GM10847 (cell line): Measurements from ENCODE around the gene MORC1.

Experiments used
- POLR2A ChIP-seq: IDR thresholded peaks from 2 replicates; pipeline ENCODE4 v1.6.1; 2011; ENCODE audit not compliant: insufficient read length; ENCODE audit errors: extremely low read depth

MORC1 gene, protein sequence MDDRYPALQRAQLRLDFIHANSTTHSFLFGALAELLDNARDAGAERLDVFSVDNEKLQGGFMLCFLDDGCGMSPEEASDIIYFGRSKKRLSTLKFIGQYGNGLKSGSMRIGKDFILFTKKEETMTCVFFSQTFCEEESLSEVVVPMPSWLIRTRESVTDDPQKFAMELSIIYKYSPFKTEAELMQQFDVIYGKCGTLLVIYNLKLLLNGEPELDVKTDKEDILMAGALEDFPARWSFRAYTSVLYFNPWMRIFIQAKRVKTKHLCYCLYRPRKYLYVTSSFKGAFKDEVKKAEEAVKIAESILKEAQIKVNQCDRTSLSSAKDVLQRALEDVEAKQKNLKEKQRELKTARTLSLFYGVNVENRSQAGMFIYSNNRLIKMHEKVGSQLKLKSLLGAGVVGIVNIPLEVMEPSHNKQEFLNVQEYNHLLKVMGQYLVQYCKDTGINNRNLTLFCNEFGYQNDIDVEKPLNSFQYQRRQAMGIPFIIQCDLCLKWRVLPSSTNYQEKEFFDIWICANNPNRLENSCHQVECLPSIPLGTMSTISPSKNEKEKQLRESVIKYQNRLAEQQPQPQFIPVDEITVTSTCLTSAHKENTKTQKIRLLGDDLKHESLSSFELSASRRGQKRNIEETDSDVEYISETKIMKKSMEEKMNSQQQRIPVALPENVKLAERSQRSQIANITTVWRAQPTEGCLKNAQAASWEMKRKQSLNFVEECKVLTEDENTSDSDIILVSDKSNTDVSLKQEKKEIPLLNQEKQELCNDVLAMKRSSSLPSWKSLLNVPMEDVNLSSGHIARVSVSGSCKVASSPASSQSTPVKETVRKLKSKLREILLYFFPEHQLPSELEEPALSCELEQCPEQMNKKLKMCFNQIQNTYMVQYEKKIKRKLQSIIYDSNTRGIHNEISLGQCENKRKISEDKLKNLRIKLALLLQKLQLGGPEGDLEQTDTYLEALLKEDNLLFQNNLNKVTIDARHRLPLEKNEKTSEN

DNA sequence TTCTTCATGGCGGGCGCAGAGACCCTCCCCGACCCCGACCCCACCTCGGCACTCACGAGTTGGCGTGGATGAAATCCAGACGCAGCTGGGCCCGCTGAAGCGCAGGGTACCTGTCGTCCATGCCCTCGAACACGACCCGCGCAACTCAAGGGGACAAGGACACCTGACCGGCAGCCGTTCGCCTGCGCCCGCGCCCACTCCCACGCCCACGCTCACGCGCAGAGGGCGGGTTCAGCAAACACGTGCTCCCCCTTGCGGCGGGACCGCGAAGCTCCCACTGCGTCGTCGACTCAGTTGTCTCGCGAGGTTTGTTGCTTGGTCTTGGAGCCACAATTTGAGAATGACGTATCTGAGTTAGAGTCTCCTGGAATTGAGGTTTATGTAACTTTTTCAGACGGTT lies at the start of gene MORC1:
Gene MORC1, minus strand, starts transcription at position 196 of the 400 bp plus-strand sequence. Its CDS starts 75 bp downstream, at position 121.
- TF ChIP-seq POLR2A: no peak

GRCh38 chr3:109165905-109166304 lies 48.0 kb upstream of the MORC1 start:
- no peak for TF ChIP-seq POLR2A

DNA sequence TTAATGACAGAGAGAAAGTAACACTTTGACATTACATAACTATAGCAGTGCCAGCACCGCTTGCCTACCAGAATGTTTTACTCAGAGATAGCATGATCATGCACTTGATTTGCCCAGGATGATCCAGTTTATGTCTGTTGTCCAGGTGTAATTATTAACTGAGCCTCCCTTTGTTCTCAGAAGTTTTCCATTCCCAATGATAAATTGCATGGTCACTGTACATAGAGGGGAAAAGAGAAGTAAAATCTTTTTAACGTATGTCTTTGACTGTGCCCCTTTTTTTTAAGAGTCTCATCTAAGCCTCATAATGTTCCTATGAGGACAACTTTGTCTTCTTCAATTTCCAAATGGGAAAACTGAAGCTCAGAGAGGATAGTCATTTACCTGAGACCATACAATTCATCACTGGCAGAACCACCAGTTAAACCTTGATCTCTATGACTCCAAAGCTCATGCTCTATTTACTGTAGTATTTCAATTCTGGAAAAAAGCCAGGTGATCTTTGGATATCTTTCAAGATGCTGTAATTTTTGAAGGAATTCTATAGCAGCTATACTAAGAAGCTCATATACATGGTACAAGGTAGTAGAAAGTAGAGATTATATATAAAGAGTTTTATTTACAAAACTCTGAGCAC lies 43.7 kb upstream of the MORC1 start:
- TF ChIP-seq POLR2A: no peak

DNA sequence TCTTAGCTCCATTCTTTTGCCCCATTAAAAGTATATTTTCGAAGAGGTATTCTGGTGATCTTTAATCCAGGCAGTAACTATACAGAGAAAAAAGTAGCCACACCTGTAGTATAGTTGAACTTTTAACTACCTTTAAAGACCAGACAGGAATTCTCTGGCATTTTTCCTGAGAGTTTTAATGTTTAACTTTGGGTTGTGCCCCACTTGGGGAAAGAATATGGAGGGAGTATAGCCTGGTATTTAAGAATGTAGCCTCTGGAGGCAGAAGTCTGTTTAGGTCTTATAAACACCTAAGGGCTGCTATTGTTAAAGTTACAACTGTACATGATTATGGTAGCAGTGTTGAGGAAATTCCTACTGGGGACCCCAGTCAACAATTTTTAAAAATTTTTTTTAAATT lies 37.9 kb upstream of the MORC1 start:
- no peak for TF ChIP-seq POLR2A

GRCh38 chr3:109154979-109155378 lies 37.0 kb upstream of the MORC1 start:
- TF ChIP-seq POLR2A: no peak

DNA sequence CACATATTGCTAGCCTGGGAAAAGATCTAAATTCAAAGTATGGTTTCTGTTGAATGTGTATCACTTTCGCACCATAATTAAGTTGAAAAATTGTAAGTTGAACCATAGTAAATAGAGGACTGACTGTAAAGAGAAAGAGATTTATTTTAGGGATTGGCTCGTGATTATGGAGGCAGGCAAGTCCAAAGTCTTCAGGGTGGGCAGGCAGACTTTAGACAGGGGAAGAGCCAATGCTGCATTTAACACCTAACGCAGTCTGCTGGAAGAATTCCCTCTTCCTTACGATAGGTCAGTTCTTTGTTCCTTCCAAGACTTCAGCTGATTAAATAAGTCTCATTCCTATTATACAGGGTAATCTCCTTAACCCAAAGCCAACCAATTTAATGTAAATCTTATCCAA lies 34.4 kb upstream of the MORC1 start:
- TF ChIP-seq POLR2A: no peak

- TF ChIP-seq POLR2A: no peak
Observed at GRCh38 chr3:109149078-109149477, 31.1 kb upstream of the MORC1 start.

DNA sequence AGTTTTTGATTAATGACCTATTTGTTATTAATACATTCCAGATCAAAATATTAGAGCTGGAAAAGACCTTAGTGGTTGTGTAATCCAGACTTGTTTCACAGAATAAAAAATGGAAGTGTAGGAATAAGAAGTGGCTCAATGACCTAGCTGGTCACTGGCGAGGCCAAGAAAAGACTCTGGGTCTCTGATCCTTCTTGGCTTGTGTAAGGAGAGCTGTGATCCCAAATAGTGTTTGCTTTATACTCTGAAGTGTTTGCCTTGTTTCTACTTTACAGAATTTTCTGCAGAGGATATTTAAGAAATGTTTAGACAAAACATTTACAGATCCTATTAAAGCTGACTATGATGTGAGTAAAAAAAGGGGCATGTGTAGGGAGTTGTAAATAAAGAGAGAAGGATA lies 25.7 kb upstream of the MORC1 start:
- TF ChIP-seq POLR2A: no peak

DNA sequence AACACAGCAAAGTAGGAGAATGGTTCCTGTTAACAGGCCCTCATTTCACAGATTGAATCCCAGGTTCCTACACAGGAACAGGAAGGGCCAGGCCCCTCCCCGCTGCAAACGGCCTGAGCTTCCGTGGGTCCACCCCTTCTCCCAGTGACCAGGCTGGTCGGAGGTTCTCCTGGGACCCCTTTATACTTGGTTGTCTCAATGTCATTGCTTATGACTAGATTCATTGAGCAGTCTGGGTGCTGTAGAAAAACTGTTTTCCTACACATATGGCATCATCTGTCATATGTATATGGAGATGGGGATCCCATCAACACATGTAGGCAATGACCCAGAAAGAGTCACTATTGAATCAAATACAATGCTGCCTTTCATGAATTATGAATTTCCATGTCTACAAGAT lies 22.4 kb upstream of the MORC1 start:
- no peak for TF ChIP-seq POLR2A

DNA sequence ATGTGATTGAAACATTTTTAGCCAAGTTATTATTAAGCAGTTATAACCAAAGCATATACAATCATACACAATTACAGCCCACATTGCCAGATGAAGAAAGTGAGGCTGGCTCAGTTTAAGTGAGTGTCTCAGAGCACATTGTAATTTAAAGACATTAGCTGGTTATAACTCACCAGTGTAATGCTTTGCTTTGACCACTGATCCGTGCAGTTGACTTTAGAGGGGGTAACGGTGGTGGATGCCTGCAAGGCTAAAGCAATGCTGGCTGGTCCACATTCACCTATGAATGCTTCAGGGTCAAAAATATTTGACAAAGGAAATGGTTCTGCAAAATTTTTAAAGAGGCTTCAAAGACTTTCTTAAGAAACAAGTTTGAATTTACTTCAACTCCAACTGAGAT lies 19.8 kb upstream of the MORC1 start:
- no peak for TF ChIP-seq POLR2A

GRCh38 chr3:109136523-109136922 lies 18.6 kb upstream of the MORC1 start, which contains the start of gene C3orf85:
C3orf85 (plus strand) TSS chr3:109136719; CDS start chr3:109136848, 129 bp downstream.
- TF ChIP-seq POLR2A: no peak

DNA sequence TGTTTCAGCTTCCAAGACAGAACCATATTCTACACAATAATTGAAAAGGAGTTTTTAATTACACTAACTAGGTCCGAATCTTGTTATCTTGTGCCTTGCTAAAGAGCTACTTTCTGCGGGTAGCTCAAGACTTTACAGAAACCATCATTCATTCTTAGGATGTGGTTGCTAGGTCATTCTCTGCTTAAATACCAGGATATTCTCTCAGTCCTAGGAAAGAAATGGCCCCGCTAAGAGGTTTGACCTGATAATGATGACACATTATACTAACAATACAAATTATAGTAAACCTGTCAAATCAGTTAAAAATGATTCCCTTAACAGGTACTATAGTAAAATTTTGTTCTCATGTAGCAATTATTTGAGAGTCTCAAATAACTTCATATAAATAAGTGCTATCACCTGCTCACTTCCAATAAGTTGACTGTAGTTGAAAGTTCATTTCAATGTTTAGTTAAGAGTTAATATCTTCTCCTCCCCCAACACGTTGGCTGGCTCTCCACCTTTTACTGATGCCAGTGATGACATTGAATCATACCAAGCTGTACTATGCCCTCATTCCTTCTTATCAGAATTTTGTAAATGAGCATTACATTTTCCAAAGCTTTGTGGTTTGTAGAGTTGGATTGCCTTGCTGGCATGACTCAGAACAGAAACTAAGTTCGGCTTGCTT lies 15.0 kb upstream of the MORC1 start:
- TF ChIP-seq POLR2A: no peak

DNA sequence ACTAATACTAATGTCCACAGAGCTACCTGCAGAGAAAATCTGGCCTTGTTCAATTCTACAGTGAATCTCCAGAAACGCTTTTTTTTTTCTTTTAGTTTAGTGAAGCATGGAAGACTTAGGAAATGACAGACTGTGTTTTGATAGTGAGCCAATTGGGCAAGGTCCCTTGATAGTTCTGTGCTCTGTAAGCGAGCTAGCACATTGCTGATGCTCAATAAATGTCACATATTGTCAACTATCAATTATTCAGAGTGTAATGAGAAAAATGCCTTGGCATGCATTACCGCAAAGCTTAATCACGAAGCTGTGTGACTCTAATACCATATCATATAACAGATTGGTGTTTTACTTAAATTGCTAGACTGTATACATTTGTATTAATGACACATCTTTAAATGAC lies 13.3 kb upstream of the MORC1 start:
- TF ChIP-seq POLR2A: no peak

- no peak for TF ChIP-seq POLR2A
Observed at GRCh38 chr3:109127553-109127952, 9.6 kb upstream of the MORC1 start.

DNA sequence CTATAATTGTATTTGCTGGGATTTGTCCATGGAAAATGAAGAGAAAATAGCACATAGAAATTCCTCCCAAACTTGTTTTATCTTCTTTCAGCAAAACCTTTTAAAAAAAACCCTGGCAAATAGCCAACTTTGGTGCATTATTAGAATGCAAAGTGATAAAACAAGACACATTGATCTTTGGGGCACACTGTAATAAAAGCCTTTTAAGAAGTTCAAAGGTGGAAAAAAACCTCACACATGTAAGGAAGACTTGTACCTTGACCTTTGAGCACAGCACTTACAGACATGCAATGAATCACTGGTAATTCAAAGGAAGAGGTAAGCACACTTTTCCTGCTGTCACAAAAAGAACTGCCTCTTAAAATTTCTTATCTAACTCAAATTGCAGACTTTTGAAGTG lies 8.0 kb upstream of the MORC1 start:
- TF ChIP-seq POLR2A: no peak
